Renal pelvis (tissue), 4 donors: ENCODE data around the gene TAS1R3. TPM values are rescaled to one million over a fixed set of nuclear protein-coding genes. Genes with fewer than 3 reads are reported as not detected.

Experiments used
- DNase-seq: peaks from one replicate; pipeline ENCODE4 v3.0.0-alpha.2; 2013
- polyA plus RNA-seq, 3 donors: library from polyadenylated mRNA; unstranded; fragments of 120-200 nt; gene quantifications; one replicate each; pipeline ENCODE4 v1.2.1, GENCODE V29; 2013; ENCODE audit not compliant: insufficient read length in 3 of 3

The TAS1R3 gene
- polyA plus RNA-seq, 3 donors = 0.39 to 0.57 (median 0.49) TPM

DNA sequence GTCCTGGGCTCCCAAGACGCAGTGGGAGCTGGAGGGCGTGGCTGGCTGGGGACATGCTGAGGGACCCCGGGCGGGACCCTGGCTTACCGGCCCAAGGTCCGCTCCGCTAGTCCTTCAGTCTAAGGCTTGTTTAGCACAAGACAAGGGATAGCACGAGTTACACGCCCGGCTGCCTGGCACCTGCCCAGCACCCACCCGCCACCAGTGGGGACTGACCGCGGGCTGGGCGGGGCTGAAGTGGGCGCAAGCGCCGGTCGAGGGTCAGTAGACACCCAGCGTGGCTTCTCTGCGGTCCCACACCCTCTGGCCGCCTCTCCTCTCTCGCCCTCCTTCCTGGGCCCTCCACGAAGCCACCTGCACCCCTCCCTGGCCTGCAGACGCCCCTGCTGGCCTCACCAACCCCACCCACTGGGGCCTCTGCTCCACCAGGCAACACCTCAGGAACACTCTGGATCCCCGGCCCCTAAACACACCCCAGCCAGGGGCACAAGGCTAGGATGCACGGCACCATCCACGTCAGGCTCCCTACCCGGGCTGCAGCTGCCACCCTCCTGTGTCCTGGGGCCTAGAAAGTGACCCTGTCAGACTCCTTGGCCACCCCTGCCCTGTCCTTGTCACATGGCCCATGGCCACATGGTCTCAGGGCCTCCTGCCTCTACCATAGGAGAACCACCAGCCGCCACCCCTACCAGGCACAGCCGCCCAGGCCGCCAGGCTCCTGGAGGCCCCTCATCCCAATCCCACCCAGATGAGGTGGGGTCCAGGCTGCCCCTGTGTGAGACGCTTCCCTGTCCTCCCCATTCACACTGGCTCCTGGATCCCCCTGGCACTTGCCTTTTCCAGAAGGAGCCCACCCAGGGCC lies 6.1 kb downstream of the TAS1R3 start:
- DNase-seq = no peak

DNA sequence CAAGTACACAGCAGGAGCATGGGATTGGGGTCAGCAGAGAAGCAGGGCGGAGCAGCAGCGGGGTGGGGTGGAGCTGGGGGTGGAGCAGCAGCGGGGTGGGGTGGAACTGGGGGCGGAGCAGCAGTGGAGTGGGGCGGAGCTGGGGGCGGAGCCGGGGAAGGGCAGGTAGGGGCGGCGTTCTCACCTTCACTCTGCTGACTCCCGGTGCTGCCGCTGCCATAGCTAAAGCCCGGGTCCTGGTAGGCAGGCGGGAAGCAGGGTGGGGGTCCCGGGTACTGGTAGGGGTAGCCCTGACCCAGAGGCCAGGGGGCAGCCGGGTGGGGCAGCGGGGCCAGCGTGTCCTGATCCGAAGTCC lies 6.7 kb downstream of the TAS1R3 start:
- DNase-seq = no peak

DNA sequence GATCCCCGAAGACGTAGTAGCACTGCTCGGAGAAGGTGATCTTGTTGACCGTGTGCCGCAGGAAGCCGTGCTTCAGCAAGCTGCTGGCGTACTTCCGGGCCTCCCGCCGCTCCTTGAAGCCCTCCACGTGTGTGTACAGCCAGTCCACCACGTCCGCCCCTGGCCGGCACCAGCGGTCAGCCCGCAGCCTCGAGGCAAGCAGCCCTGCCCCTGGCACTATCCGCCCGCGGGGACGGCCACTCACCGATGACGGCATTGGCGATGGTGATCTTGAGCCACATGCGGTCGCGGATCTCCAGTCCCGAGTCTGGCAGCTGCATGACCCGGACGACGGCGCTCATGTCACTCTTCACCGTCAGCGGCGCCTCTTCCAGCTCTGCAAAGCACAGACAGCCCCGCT lies 7.2 kb downstream of the TAS1R3 start:
- no peak for DNase-seq

DNA sequence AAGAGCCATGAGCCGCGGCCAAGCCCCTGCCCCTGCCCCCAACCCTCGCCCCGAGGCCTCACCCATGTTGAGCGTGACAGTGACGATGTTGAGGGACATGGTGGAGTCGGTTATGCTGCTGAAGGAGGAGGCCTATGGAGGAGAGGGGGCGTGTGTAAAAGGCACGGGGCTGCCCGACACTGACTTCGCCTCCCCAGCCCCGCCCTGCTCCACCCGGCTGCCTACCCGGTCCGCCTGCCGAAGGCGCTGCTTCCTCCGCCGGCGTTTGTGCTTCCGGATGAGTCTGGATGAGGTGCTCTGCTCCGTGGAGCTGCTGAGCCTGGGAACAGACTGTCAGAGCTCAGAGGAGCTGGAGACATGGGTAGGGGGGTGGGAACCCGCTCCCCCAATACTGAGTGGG lies 9.1 kb downstream of the TAS1R3 start:
- no peak for DNase-seq

DNA sequence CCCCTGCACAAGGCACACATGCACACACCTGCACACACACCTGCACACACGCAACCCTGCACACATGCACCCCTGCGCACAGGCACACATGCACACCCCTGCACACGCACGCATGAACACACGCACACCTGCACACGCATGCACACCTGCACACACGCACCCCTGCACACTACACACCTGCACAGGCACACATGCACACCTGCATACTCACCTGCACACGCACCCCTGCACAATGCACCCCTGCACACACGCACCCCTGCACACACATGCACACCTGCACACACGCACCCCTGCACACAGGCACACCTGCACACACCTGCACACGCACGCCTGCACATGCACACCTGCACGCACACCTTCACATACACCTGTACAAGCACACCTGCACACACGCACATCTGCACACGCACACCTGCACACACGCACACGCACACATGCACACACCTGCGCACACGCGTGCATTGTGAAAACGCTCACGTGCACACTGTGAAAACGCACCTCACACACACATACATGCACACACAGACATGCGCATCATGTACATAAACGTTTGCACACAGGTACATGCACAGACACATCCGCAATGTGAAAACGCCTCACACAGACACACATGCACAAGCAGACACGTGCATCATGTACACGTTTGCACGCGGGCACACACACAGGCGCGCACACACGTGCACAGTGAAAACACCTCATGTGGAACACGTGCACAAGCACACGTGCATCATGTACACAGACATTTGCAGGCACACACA lies 9.9 kb downstream of the TAS1R3 start:
- no peak for DNase-seq

DNA sequence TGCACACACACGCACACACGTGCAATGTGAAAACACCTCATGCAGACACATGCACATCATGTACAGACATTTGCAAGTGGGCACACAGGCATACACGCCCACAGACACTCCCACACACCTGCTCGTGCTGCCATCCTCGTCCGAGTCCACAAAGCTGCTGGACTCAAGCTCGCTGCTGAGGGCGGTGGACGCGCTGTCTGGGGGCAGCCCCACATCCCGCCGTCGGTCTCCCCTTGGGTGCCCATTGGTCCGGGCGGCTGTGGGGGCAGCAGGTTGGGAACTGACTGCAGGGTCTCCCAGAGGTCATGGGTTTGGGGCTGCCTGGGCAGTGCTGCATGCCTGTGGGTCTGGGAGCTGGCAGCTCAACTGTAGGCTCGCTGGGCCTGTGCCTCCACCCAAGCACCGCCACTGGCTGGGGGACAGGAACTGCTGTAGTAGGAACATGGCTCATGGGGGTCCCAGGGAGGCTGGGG lies 10.5 kb downstream of the TAS1R3 start:
- DNase-seq = no peak

DNA sequence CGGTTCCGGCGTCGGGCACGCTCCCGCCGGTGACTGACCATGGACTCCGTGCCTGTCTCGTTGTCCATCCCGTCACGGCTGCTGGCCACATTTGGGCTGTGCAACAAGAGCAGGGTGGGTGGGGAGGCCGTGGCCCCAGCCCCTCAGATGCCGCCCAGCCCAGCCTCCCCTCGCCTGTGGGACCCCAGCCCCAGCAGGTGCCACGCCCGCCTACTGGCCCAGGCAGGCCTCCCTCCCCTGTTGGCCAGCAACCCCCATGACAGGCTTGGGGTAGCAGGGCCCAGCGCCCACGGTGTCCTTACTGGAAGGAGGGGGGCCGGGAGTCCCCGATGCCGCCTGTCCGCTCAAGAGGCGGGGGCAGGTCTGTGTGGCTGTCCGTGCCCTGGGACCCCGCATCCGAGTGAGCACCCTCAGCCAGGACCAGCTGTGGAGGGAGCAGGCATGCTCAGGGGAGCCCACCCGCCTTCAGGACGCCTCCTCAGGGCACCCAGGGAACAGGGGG lies 11.0 kb downstream of the TAS1R3 start:
- no peak for DNase-seq

DNA sequence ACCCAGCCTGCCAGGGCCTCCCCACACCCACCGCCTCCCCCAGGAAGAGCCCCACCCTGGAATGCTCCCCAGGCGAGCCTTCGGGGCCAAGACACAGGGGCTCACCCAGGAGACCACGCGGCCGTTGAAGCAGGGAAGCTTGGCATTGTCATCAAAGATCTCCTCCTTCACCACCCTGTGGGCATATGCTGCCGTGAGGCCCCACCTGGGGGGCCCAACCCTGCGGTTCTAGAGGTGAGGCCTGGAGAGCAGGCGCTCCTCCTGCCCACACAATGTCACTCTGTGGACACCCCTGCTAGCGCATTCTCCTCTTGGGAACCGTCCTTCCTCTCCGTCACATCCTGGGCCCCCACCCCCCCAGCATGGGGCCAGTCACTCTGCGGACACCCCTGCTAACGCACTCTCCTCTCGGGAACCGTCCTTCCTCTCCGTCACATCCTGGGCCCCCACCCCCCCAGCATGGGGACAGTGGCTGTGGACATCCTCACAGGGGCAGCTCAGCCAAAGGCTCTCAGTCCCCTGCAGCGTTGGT lies 11.6 kb downstream of the TAS1R3 start:
- no peak for DNase-seq

DNA sequence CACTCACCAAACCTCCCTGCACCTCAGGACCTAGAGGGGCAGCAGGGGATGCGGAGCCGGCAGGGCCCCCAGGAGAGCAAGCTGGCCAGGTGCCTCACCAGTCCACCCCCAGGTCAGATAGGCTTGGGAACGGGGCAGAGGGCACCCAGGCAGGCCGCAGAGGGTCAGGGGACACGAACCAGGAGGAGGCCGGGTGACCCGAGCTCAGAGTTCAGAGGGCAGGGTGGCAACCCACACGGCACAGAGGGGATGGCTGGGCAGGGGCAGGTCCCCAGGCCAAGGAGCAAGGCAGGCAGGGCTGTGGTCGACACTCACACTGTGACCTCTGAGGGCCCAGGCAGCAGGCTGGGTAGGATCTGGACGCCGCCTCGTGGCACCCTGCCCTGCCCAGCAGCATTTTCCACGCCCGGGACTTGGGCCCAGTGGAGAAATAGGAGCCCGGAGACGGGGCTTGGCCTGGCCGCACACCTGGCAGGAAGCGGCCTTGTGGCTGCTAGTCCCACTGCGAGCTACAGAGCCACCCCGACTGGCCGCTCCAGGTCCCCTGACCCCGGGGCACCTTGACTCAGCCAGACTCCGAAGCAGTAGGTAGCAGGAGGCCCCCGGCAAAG lies 12.8 kb downstream of the TAS1R3 start:
- DNase-seq = no peak

DNA sequence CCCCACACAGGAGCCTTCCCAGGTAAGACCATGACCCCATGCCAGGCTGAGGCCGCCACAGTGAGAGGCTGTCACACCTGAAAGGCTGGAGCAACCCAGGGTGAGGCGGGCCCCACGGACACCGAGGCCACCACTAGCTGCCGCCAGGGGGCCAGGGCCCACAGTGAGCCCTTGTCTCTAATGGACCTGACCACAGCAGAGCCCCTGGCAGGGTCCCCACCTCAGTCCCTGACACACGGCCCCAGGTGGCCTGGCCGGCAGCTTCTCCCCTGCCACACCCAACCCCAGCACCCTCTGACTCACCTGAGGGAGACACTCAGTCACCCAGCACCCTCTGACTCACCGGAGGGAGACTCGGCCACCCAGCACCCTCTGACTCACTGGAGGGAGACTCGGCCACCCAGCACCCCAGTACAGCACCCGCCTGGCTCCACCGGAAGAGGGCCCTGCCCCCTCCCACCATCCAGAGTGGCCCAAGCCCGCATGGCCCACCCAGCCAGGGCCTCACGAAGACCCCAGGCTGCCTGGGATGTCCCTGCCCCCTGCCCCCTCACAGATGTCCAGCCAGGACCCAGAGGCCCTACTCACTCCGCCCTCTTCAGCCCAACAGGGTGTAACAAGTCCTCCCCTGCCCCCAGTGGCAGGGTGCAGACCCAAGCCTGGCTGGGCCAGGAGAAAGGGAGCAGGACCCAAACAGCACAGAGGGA lies 13.7 kb downstream of the TAS1R3 start:
- no peak for DNase-seq

DNA sequence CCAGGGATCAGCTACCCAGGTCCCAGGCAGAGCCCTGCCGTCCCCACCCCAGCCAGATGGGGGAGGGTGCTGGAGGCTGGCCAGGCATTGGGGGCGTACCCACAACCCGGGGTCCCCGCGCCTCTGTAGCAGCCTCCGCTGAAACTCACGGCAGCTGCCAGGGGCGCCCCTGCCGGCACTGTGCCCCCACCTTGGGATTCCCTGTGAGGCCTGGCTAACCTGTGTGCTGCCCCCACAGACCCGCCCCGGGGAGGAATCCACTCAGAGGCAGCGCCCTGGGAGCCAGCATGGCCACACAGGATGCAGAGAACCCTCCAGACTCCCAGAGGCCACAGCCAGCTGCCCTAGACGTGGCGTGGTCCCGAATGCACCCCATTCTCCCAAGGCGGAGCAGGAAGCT lies 14.3 kb downstream of the TAS1R3 start:
- DNase-seq = no peak

DNA sequence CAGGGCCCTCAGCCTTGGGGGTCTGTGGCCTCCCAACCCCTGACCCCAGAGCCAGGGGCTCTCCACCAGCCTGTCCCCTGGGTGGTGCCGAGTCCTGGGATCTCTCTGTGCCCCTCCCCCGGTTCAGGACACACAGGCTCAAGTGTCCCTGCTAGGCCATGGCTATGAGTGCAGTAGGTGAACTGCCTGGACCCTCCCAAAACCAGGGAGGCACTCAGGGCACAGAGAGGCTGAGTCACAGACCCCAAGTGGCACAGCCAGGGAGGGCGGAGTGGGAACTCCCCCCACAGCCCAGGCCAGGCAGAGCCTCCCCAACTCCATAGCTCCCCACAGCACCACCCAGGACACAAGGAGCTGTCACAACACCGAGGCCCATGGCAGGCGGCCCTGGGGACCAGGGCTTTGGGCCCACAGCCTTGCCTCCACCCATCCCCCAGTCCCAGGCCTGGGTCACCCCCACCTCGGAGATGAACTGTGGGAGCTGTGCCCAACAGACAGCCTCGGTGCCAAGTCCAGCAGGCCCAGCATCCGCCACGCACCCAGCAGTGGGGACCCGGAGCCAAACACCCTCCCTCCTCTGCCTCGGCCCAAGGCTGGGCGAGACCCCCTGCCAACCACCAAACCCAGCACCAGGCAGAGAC lies 14.9 kb downstream of the TAS1R3 start:
- no peak for DNase-seq

DNA sequence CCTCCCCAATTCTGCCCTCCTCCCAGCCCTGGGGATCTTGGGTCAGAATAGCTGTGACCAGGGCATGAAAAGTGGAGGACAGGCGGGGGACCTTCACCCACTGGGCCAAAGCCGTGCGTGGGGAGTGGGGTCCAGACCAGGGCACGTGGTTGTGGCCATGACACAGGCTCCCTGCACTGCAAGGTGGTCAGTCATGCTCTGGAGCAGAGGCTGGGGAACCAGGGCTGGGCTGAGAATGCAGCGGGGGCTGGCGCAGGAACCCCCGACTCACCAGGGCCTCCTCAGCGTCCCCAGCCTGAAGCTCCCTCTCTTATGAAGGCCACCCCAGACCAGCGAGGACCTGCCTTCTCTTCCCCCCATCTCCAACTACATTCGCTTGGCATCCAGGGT lies 15.4 kb downstream of the TAS1R3 start:
- DNase-seq = no peak

DNA sequence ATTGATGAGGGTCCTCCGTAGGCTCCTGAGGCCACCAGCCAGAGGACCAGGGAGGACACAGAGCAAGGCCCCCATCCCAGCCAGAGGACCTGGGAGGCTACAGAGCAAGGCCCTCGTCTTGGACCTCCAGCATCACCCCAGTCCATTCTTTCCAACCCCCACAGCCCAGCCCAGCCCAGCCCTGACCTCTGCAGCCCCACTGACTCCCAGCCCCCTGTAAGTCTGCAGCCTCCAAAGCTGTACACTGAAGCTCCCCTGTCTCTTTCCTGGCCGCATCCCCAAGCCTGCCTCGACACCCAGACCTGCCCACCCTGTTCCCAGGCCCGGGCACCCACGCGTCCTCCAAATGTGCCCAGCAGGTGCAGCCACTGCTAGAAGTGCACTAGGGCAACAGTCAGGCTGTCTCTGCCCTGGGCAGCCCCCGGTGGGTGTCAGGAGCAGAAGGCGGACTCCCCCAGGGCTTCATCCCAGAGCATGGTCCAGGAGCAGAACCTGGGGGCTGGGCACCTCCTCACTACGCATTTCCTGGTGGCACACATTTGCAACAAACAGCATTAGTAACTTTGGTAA lies 16.0 kb downstream of the TAS1R3 start:
- no peak for DNase-seq

DNA sequence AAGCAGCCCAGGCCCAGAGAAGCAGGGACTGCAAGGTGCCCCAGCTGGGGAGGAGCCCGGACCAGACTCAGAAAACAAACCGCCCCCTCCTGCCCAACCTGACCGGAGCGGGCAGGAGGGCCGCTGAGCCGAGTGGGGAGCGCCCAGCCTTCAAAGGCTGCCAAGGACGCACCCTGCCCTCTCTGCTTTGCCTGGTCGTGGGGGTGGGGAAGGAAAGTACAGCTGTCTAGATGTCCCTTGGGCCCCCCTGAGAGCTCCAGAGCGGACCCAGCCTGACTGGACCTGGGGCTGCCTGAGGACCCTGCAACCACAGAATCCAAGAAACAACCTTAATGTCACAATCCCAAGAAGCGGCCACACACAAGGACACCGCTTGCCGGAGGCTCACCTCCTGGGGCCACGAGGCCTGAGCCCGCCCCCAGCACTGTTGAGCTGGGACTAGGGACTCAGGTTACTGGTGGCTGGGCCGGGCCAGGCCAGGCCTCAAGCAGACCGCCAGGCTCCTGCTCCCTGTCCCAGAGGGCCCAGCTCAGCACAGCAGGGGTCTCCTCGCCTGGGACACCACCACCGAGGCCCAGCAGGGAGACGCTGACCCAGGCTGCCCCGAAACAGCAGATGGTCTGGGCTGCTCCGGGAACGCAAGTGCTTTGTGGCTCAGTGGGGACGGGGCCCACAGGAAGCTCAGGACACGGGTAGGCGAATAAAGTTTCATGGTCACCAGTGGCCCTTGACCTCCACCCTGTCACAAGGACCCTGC lies 16.8 kb downstream of the TAS1R3 start:
- DNase-seq = no peak

DNA sequence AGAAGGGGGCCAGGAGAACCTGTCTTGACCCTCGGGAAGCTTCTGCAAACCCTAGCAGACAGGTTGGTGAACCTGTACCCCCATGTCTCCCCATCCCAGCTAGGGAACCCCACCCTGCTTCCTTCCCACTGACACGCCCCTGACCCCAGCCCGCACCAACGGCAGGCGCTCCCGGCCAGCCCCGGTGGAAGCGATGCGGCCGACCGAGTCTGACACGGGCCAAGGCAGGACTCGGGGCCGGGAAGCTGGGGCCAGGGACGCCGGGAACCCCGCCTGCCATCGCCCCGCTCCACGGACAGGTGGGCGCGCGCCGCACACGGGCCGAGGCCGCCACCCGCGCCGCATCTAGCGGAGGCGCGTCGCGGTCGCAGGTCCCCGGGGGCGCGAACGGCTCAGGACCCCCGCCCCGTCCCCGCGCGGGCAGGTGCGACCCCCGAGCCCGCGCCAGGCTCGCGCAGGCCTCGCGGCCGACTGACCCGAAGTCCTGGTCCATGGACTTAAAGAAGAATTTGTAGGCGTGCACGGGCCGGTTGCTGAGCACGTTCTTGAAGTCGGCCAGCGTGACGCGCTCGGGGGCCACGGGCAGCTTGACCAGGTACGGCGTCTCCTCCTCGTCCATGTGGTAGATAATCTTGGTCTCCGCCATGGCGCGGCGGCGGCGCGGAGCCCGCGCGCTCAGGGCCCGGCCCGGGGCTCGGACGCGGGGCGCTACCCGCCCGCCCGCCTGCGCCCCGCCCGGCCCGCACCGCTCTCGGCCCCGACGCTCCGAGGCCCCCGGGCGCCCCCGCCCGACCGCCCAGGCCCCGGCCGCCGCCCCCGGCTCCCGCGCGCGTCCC lies 17.6 kb downstream of the TAS1R3 start:
- no peak for DNase-seq

DNA sequence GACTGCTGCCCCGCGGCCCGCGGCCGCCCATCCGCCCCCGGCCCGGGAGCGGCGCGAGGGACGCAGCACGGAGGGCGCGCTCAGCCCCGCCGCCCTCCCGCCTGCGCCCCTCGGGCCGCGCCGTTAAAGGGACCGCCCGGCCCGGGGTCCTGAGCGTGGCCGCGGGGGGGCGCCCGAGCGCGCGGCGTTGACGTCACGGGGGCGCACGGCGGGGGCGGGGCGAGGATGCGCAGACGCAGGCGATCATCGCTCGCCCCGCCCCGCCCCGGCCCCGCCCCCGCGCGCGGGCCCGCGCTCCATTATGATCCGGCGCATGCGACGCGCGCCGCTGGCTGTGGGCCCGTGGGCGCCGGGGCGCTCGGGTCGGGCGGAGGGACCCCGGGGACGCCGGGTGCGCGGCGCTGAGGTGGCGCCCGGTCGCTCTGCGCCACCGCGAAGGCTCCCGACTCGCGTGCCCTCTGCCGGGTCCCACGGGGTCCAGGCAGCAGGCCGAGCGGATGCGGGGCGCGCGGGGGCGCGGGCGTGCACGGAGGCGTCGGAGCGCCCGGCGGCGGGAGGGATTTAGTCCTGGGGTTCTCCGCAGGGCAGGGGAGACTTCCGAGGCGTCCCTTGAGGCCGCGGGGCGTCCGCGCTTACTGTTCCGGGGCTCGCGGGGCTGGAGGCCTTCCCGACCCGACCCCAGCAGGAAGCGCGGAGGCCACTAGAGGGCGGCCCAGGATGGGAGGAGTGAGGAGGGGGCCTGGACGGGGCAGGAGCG lies 18.4 kb downstream of the TAS1R3 start, which contains the start of gene DVL1:
DVL1 (minus strand) TSS at position 163 of the 757 bp plus-strand sequence. CDS start 353 bp downstream, outside the sequence.
- DNase-seq = no peak
